NCI-H446 (cell line): ENCODE results near the gene TXLNA.
"Not testable (repeated sequence)": the region's sequence is repeated elsewhere in the genome, so short reads cannot be mapped to it uniquely, and the experiment has no call there.

ENCODE experiments used
- DNase-seq, 2 experiments: peaks; one replicate each; lab custom pipeline; 2025; lab: John Stamatoyannopoulos, UW

TXLNA gene

DNA sequence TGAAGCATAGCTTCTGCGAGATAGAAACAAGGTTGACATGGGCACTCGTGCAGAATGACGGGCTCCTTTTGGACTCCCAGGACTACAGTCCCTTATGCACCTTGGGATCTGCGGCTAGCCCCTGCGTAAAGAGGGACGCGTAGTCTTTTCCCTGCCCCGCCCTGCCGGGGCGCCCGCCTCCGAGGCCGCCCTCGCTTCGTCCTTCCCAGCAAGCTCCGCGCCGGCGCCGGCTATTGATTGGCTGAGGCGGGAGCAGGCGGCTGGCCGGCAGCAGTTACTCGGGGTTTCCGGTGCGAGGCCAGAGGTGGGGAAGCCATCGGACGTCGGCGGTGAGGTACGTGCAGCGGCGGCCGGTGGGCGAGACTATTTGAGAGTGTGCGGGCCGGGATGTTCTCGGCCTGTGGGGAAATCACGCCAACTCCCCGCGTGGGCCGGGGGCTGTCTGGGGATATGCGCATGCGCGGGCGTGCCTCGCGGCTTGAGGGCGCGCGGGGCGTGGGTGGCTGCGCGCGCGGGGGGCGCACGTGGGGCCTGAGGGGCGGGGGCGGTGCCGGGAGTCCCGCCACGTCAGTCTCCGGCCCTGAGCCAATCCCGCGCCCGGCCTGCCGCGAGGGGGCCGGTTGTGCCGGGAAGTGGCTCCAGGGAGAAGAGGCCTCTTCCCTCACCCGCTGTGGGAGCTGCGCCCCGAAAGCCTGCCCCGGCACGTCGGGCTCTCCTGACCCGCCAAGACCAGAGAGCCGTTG lies at the start of gene TXLNA:
Gene TXLNA (plus strand): TSS at position 233 of the 743 bp plus-strand sequence. CDS start 671 bp downstream, outside the sequence.
- DNase-seq: peak; percentile 84 to 91

DNA sequence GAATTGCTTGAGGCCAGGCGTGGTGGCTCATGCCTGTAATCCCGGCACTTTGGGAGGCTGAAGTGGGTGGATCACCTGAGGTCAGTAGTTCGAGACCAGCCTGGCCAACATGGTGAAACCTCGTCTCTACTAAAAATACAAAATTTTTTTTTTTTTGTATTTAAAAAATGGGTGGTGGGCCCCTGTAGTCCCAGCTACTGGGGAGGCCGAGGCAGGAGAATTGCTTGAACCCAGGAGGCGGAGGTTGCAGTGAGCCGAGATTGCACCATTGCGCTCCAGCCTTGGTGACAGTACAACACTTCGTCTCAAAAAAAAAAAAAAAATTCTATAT lies 45.6 kb upstream of the TXLNA start:
- DNase-seq: not testable (repeated sequence)

GRCh38 chr1:32137111-32137510 lies 42.4 kb upstream of the TXLNA start:
- DNase-seq: no peak

DNA sequence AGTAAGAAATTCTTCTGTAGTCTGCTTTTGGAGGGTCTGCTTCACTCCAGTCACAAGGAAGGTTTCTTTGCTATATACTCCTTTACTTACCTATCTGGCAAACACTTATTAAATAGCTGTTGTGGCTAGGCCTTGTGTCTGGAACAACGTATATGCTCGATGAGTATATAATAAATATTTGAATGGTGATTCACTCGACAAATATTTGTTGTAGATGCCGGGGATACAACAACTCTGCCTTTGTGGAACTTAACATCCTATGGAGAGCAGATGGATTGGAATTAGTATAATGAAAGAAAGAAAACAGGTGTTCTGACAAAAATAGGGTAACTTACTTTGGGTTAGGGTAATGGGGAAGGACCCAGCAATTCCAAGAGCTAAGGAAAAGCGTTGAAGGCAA lies 40.5 kb upstream of the TXLNA start:
- no peak for DNase-seq

DNA sequence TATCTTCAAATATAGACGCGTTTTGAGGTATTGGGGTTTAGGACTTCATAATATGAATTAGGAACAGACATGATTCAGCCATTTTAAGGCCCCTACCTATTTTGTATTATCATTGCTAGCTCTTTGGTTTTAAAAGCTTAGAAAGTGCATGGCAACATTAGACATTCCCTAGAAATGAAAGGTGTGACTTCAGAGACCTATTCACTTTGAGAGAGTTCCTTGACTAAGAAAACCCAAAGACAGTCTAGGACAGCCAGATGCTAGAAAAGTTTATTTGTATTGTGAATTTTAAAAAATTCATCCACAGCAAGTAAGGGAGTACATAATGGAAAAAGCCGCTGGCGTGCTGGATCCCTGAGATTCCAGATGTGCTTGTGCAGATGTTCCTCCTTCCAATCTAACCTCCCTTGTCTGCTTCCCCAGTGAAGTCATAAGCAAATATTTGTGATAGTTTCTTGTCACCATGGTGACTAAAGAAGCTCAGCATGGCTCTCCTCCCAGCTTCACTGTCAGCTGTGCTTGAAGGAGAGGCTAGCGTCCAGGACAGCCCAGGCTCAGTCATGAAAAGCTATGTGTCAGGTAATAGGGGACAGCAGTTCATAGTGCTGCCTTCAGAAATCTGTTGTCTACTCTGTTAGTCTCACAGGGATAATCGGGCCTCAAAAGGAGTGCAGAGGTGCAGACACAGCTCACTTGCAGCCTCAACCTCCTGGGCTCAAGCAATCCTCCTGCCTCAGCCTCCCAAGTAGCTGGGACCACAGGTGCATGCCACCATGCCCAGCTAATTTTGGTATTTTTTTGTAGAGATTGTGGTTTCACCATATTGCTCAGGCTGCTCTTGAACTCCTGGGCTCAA lies 36.8 kb upstream of the TXLNA start:
- DNase-seq: no peak

DNA sequence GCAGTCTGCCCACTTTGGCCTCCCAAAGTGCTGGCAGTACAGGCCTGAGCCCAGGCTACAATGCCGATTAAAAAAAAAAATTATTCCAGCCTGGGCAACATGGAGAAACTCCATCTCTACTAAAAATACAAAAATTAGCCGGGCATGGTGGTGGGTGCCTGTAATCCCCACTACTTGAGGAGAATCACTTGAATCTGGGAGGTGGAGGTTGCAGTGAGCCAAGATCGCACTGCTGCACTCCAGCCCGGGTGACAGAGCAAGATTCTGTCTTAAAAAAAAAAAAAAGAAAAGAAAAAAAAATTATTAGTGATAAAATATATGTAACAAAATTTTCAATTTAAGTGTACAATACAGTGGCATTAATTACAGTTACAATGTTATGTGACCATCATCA lies 36.2 kb upstream of the TXLNA start:
- not testable (repeated sequence) for DNase-seq

- no peak for DNase-seq
Observed at GRCh38 chr1:32144033-32144432, 35.4 kb upstream of the TXLNA start.

DNA sequence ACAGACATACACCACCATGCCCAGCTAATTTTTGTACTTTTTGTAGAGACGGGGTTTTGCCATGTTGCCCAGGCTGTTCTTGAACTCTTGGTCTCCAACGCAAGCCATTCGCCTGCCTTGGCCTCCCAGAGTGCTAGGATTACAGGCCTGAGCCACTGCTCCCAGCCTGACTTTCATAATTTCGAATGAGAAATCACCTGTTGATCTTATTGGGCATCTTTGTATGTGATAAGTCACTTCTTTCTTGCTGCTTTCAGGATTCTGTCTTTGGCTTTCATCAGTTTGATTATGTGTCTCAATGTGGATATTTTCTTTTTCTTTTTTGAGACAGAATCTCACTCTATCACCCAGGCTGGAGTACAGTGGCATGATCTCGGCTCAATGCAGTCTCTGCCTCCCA lies 31.7 kb upstream of the TXLNA start:
- DNase-seq: not testable (repeated sequence)

DNA sequence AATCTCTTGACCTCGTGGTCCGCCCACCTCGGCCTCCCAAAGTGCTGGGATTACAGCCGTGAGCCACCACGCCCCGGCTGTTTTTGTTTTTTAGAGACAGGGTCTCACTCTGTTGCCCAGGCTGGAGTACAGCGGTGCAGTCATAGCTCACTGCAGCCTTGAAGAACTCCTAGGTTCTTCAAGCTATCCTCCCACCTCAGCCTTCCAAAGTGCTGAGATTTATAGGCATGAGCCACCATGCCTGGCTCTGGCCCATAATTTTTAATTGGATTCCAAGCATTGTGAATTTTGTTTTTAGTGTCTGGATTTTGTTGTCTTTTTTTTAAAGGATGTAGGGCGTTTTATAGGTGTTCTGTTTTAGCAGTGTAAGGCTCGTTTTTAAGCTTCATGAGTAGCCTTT lies 28.6 kb upstream of the TXLNA start:
- DNase-seq: no peak

DNA sequence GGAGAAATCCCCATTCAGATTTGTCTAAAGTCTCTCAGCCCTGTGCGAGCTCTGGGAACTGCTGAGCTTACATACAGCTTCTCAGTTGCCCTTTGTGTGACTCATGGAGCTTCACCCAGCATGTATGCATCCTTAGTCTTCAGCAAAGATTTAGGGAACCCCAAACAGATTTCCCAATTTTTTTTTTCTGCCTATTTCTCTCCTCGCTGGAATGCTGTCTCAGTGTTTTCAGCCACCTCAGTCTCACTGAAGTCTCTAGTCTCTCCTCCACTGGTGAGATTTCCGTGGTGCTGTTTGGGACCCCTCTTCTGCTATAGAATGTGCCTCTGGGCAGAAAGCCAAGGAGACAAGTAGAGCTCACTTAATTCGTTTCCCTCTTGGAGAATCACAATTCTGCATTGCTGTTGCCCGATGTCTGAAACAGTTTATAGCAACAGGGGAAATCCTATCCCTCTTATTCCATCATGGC lies 28.1 kb upstream of the TXLNA start:
- DNase-seq: peak; percentile 61 to 64

DNA sequence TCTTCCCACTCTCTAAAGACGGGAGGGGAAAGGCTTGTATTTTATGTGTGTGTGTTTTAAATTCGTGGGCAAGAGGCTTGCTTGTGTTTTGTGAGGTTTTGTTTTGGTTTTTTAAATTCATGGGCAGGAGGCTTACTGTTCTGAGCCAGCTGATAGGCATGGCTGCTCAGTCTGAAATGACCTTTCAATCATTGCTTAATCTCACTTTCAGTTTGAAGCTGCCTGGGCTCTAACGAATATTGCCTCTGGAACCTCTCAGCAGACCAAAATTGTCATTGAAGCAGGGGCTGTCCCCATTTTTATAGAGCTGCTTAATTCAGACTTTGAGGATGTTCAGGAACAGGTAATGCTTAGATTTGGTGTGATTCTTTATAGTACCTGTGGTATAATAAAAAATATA lies 20.3 kb upstream of the TXLNA start:
- DNase-seq: no peak

DNA sequence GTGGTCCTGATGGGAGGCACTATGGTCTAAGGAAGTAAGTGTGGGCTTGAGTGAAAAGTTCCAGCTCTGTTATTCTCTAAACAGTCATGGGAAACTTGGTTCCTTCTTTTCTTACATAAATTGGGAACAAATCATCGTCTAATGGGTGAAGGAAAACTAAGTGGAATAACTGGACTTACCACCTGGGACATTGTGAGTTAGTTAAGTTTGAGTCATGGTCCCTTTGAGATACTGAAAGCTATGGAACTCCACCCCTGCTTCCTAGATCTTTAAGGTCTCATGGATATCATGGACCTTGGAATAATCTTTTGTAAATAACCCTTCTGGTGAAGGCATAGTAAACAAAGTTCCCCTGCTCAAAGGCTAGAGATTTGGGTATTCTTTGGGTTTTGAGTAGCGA lies 16.1 kb upstream of the TXLNA start:
- DNase-seq: no peak

- not testable (repeated sequence) for DNase-seq
Observed at GRCh38 chr1:32165633-32166032, 13.8 kb upstream of the TXLNA start.

- DNase-seq: no peak
Observed at GRCh38 chr1:32170991-32171390, 8.5 kb upstream of the TXLNA start.

- DNase-seq: no peak
Observed at GRCh38 chr1:32172621-32173245, 6.7 kb upstream of the TXLNA start.

GRCh38 chr1:32178380-32179192 lies 889 bp upstream of the TXLNA start:
- no peak for DNase-seq

- peak in 1 of 2 experiments; percentile 73 for DNase-seq
Observed at GRCh38 chr1:32179193-32179442, 357 bp upstream of the TXLNA start.

DNA sequence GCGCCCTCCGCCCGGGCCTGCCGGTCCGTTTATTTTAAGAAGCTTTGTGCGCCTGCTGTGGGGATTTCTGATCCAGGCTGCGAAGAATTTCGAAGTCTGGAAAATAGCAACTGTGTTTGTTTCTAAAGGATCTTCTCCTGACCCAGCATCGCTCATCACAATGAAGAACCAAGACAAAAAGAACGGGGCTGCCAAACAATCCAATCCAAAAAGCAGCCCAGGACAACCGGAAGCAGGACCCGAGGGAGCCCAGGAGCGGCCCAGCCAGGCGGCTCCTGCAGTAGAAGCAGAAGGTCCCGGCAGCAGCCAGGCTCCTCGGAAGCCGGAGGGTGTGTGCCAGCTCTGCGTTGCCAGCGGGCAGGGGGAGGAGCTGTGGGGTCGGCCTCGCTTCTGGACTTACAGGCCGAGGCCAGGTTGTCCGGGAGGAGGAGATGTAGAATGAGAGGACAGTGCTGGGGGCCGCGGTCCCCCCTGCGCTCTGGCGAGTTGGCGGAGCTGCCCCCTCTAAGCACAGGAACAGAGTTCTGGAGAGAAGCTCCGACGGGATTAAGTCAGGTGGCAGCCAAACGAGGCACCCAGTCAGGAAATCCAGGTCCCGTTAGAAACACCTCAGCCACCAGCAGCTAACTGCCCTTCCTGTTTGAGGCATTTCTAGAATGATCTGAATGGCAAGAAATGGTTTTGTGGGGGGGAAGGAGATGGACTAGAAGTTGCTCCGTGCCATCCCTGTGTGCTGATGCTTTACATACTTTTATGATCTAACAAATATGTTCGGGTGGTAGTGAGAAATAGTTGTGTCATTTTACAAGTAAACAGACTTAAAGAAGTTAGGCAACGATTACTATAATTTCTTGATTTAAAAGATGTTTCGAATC lies 948 bp downstream of the TXLNA start:
- peak in 1 of 2 experiments; percentile 39 for DNase-seq

- DNase-seq: no peak
Observed at GRCh38 chr1:32181065-32181464, 1.6 kb downstream of the TXLNA start.

DNA sequence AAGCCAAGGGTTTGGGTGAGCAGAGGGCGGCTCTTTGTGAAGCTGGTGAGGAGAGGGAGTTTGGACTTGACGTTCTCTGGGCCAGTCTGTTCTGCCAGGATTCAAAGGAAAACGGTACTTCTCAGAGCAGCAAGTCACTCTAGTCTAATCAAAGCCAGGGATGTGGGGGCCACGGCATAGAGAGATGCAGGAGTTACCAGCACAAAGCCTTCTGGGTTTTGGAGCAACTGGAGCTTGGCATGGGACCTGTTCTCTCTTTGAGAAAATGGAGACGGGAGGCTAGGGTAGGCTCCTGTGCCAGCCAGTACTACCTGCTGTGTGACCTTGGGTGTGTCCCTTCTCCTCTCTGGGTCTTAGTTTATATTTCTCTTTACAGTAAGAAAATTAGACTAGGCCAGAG lies 2.1 kb downstream of the TXLNA start:
- no peak for DNase-seq

- no peak for DNase-seq
Observed at GRCh38 chr1:32182060-32182459, 2.6 kb downstream of the TXLNA start.
